NK-92 (cell line): ENCODE measurements around the gene SYTL1.

Source experiments
- DNase-seq: peaks from one replicate; lab custom pipeline; 2025; ENCODE audit not compliant: unreplicated experiment; lab: John Stamatoyannopoulos, UW

The SYTL1 gene

GRCh38 chr1:27346991-27347624 lies 5.3 kb downstream of the SYTL1 start:
- no peak for DNase-seq

- DNase-seq: no peak
Observed at GRCh38 chr1:27348861-27349783, 7.3 kb downstream of the SYTL1 start.

- no peak for DNase-seq
Observed at GRCh38 chr1:27349784-27350662, 8.2 kb downstream of the SYTL1 start.

GRCh38 chr1:27350663-27351540 lies 9.1 kb downstream of the SYTL1 start:
- DNase-seq: no peak

GRCh38 chr1:27351541-27352107 lies 9.8 kb downstream of the SYTL1 start:
- DNase-seq: no peak

- DNase-seq: no peak
Observed at GRCh38 chr1:27353166-27353565, 11.3 kb downstream of the SYTL1 start.

- DNase-seq: no peak
Observed at GRCh38 chr1:27353629-27354028, 11.8 kb downstream of the SYTL1 start.

GRCh38 chr1:27355683-27356082 lies 13.9 kb downstream of the SYTL1 start:
- DNase-seq: no peak

- no peak for DNase-seq
Observed at GRCh38 chr1:27356277-27356618, 14.4 kb downstream of the SYTL1 start.

GRCh38 chr1:27356619-27357280 lies 14.9 kb downstream of the SYTL1 start:
- DNase-seq: no peak

GRCh38 chr1:27357281-27358037 lies 15.6 kb downstream of the SYTL1 start:
- DNase-seq: no peak

GRCh38 chr1:27358038-27358927 lies 16.5 kb downstream of the SYTL1 start:
- no peak for DNase-seq

GRCh38 chr1:27358928-27359313 lies 17.1 kb downstream of the SYTL1 start:
- DNase-seq: no peak

- DNase-seq: no peak
Observed at GRCh38 chr1:27359822-27360158, 18.0 kb downstream of the SYTL1 start.

GRCh38 chr1:27360159-27361043 lies 18.6 kb downstream of the SYTL1 start:
- DNase-seq: no peak

GRCh38 chr1:27361044-27361402 lies 19.2 kb downstream of the SYTL1 start:
- no peak for DNase-seq

GRCh38 chr1:27361553-27361952 lies 19.7 kb downstream of the SYTL1 start:
- DNase-seq: no peak
